IPS-NIHi11 (cell line): ENCODE data around the gene CXCL10.
A peak's percentile ranks its signal among the peaks of the same experiment; 100 is the strongest.
"Not testable (repeated sequence)": the region's sequence is repeated elsewhere in the genome, so short reads cannot be mapped to it uniquely, and the experiment has no call there.

Experiments used
- DNase-seq: peaks from one replicate; pipeline ENCODE4 v3.0.0; 2012; ENCODE audit warnings: mixed read lengths, low spot score

The CXCL10 gene

GRCh38 chr4:76028350-76028765 is 5.1 kb upstream of the CXCL10 start:
- no peak for DNase-seq

GRCh38 chr4:76024065-76024464 is 768 bp upstream of the CXCL10 start:
- no peak for DNase-seq

GRCh38 chr4:76022677-76023076 is 620 bp downstream of the CXCL10 start:
- no peak for DNase-seq

DNA sequence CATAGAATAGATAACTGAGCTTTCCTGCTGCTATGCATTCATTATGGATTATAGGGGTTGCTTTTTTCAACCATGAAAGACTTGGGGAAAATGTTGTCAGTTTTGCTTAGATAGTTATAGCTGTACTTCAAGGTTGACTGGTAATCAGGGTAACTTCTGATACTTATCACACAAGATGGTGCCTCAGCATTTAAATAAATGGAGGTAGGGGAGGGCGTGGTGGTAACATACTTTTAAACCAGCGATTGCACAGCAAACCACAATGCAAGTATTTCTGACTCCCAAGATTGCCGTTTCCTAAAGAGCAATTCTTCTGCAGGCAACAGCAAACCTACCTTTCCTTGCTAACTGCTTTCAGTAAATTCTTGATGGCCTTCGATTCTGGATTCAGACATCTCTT is 1.3 kb downstream of the CXCL10 start:
- no peak for DNase-seq

- no peak for DNase-seq
Observed at GRCh38 chr4:76017056-76017686, 6.1 kb downstream of the CXCL10 start.

GRCh38 chr4:76016393-76016792 is 6.9 kb downstream of the CXCL10 start:
- DNase-seq, result no peak

DNA sequence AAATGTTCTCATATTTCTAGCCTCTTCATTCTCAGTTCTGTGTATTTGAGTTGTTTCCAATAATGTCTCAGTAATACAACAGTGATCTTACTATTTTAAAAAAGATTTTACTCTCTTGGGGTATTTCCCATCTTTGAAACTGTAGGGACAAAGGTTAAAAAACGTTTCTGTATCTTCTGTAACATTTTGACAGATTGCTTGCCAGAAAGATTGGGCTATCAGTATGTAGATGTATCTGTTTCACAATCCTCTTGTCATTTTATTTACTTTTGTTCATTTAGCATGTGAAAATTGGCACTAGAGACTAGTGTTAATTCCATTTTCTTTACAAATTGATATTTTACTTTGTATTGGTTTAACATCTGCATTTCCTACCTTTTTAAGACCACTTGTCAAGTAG is 9.8 kb downstream of the CXCL10 start:
- no peak for DNase-seq

DNA sequence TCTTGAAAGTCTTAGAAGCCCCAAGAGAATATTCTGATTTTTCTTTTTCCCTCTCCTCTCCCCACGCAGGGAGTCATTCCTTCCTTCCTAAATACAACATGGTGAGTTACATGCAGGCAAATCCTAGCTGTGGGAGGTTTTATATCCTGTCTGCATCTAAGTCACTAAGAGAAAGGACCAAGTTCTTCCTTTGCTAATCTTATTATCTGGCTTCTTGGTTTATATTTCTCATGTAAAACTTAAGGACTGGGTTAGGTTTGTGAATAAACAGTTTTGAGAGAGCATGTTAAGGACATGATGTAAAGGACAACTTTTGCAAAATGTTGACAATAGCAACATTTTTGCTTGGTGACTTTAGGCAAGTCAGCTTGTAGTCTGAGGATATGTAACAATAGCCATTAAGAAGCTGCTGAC is 10.9 kb downstream of the CXCL10 start:
- no peak for DNase-seq

DNA sequence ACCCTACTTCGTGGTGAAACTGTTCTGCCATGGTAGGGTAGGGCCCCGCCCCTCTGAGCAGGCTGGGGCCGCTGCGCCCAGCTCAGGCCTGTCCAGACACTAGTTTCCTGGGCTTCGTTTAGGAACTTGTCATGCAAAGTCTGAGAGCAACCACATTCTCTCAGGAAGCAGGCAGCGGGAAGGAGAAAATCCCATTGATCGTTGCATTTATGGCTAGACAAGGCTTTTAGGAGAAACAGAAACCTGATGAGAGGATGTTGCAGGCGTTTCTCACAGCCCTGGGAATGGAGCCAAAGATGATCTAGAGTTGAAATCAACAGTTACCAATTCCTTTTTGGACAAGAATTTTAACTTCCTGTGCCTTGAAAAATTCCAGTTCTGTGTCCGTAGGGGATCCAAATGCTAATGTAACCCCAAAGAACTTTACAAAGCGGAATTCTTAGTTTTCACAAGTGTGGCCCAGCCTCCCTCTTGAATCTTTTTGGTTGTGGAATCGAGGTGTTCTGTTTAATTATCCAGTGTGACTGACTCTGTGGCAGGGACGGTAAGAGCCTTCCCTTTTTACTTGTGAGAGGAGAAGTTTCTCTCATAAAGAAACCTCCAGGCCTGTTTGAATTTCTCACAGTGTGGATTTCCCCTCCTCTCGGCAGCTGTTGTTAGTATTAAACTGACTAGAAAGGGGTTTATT is 11.5 kb downstream of the CXCL10 start:
- DNase-seq, result peak; percentile 35

DNA sequence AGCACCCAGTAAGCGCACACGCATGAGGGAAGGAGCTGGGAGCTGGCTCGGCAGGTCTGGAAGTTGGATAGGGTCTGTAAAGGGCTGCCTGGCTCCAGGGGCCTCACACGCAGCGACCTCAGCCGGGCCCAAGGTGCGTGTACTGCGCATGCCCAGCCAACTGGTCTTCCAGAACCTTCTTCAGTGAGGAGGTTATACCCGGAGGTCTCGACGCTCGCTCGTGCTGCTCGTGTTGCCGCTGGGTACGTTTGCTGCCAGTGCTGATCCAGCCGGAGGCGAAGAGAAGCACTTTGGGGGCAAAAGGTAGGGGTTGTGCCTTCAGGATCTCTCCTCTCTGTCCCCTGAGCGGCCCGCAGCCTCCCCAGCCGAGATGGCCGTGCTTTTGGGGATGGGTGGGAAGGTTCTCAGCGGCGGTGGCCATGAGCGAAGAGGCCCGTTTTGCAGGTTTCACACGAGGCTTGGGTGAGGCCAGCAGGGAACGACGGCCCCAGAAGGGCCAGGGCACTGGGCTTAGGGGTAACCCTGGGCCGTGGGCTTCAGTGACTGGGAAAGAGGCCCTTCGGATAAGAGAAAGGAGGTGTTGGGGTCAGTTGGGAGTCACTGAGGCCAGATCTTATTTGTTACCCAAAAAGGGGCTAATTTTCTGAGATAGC is 12.2 kb downstream of the CXCL10 start:
- no peak for DNase-seq

DNA sequence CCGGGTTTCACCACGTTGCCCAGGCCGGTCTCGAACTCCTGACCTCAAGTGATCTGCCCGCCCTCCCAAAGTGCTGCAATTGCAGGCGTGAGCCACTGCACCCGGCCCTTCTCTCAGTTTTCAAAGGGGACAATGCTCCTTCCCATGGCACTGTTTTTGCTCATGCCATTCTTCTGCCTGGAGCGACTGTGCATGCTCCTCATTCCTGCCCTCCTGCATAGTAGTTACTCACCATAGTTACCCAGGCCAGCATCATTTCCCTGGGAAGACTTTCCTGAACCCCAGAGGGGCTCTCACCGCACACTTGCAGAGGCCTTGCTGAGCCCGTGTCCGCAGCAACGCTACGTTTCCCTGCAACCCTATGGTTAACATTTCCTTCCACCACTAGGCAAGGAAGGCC is 12.7 kb downstream of the CXCL10 start:
- DNase-seq, result no peak

GRCh38 chr4:76009311-76009710 is 14.0 kb downstream of the CXCL10 start:
- DNase-seq, result no peak

DNA sequence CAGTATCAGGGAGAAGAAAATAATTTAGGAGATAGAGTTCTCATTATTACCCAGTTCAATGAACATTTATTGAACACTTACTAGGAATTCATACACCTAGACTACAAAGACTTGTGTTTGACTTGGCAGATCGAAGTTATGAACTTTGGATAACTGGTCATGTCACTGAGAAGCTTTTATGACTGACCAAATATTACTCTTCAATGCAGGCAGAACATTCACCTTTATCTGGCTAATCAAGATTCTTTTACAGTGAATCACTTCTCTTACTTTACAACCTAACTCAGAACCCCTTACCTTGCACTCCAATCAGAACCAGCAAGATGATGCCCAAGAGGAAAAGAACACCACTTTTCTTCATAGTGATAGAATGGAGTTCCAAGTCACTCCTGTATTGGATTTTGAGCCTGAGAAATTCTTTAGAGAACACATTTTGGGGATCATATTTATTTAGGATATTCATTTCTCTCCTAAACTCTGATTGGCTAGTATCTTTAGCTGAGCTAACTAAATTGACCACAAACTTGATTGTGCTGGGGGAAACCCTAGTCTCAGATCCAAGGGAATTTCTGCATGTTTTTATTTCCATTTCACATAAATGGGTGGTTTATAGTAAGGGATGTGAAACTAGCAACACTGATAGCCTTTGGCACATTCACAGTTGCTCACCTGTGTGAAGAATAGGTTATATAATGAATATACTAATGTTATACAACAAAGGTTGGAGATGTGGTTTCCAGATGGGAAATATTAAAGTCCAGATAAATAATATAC is 16.0 kb downstream of the CXCL10 start, which contains the start of gene CXCL9:
CXCL9 (minus strand) TSS at position 421 of the 774 bp plus-strand sequence; CDS start at position 361, 60 bp downstream.
- DNase-seq, result no peak

- DNase-seq, result no peak
Observed at GRCh38 chr4:76003620-76004019, 19.7 kb downstream of the CXCL10 start.

GRCh38 chr4:76003035-76003434 is 20.3 kb downstream of the CXCL10 start:
- DNase-seq, result no peak

DNA sequence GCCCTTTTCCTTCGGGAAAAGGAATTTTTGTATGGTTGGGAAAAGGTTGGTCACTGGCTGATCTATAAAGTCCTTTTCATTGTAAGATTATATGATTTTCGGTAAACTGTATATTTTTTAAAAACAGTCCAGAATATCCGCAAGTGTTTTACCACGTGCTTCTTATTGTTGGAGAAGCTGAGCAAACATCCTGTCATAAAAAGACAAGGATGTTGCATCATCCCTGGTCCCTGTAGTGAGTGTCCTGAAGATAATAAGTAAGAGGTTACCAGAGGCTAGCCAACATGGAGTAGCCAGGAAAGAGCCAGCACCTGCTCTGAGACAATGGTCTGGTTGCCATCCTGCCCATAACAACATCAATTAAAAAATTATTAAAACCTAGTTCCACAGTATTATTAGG is 21.1 kb downstream of the CXCL10 start:
- no peak for DNase-seq

DNA sequence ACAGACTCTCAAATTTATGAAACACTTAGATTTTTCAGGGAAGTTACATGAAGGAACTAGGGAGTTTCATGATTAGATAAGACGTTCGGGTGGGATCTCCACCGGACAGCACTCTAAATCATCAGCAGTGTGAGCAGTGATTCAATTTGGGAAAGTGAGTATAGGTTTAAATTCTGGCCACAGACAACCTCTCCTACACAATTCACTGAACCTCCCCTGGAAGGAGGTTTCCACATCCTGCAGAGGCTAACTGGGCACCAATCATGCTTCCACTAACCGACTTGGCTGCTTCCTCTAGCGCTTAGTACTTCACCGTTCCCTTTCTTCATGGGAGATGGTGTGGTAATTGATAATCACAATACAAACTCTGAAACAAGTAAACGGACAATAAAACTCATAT is 21.6 kb downstream of the CXCL10 start:
- DNase-seq, result no peak

DNA sequence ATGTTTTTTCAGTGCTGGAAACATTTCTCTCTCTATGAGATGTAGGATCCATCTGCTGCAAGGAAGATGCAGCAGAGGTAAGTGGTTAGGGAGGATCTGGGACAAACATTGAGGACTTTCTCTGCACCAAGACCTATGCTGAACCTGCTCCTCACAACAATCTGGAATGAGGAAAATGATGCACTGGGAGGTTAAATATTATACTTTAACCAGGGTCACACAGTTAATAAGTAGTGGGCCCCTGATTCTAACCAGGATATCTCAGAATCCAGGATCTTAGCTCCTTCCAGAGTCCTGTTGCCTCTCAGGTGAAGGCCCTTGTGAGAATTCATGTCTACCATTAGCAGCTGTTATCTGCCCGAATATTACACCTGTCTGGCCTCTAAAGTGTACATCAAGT is 23.0 kb downstream of the CXCL10 start:
- DNase-seq, result no peak

DNA sequence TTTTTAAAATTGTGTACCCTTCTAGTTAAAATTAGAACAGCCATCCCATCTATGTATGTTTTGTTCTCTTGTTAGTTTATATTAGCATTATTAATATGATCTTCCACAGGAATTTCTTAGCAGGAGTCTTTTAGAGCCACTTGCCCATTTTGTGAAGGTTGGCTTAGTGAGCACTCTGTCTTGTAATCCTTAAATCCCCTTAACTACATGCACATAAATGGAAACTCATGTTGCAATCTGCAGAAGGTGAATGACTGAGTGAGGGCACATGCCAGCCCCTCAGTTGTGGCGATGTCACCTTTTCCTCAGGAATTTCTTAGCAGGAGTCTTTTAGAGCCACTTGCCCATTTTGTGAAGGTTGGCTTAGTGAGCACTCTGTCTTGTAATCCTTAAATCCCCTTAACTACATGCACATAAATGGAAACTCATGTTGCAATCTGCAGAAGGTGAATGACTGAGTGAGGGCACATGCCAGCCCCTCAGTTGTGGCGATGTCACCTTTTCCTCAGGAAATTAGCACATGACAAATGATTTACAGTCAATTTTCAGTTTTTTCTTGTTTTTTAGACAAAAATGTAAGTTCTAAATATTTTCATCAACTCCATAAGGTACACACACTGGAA is 24.7 kb downstream of the CXCL10 start:
- not testable (repeated sequence) for DNase-seq

- no peak for DNase-seq
Observed at GRCh38 chr4:75997946-75998345, 25.4 kb downstream of the CXCL10 start.

DNA sequence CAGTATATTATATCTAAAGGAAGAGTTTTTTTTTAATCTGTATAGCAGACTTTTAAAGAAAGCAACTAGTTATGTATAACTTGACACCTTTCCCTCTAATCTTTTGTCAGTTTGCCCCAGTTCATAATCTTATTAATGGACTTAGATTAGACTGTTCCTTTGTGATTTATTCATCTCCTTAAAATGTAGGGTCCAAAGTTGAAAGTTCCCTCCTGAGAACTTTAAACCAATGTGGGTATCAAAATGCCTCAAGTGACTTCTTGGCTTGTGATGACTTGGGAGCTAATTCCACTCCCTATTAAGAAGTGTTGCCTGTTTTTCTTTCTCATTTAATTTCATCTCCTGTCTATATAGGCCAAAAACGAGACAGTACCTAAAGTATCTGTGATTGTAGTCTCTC is 26.2 kb downstream of the CXCL10 start:
- no peak for DNase-seq

DNA sequence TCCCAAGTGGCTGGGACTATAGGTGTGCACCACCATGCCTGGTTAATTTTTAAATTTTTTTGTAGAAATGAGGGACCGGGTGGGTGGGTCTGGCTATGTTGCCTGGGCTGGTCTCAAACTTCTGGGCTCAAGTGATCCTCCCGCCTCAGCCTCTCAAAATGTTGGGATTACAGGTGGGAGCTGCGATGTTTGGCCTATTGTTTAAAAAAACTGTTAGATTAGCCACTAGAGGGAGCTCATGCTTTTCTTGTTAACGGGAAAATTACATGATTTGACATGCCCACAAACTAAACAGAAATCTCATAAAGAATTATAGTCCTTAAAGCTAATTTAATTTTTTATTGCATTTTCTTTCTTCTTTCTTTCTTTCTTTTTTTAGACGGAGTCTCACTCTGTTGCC is 27.6 kb downstream of the CXCL10 start:
- DNase-seq, result peak; percentile 50
